ENCODE measurements around the gene TIAL1. TPM values are rescaled to one million over a fixed set of nuclear protein-coding genes. Genes with fewer than 3 reads are reported as not detected.

Gene TIAL1
- total RNA-seq, 1 experiment from 2014 or later, result 94.1 TPM

DNA sequence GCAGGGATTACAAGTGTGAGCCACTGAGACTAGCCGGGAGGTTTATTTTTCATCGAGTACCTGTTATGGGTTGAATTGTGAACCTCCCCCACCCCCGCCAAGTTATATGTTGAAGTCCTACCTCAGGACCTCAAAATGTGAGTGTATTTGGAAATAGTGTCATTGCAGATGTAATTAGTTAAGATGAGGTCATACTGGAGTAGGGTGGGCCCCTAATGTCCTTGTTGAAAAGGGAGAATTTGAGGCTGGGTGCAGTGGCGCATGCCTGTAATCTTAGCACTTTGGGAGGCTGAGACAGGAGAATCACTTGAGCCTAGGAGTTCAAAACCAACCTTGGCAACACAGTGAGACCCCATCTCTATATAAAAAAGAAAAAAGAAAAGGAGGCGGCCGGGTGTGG is 43.6 kb upstream of the TIAL1 start:
- no peaks in the 10 kb centered on the region for H3K79me2 ChIP-seq (ENCODE audit: low read depth)
- H4K20me1 ChIP-seq (ENCODE audit: insufficient read depth), result no peaks in the 10 kb centered on the region
- H3K9me3 ChIP-seq (ENCODE audit: insufficient read depth, low read depth), result no peaks in the 10 kb centered on the region
- H3K27me3 ChIP-seq (ENCODE audit: insufficient read depth, low read depth), result no peaks in the 10 kb centered on the region
- H3K4me2 ChIP-seq, result no peak overlapping the region
- DNase-seq, result no peak
- no TSS peak for BruUV-seq (replicated peaks)
- H3K36me3 ChIP-seq (ENCODE audit: low read depth), result no peaks in the 10 kb centered on the region
- no peaks in the 10 kb centered on the region for H3F3A ChIP-seq (ENCODE audit: insufficient read depth, low read depth)
- ChIA-PET POLR2A (ENCODE audit: unreplicated experiment) (no interaction called here), CTCF (no interaction called here)
- no peaks in the 10 kb centered on the region for H3K9me2 ChIP-seq (ENCODE audit: insufficient read depth)
- no peak overlapping the region for H3K27ac ChIP-seq
- no peak overlapping the region for H3K4me3 ChIP-seq
- no peak overlapping the region for H2AFZ ChIP-seq
- TF ChIP-seq, protein P1, sequence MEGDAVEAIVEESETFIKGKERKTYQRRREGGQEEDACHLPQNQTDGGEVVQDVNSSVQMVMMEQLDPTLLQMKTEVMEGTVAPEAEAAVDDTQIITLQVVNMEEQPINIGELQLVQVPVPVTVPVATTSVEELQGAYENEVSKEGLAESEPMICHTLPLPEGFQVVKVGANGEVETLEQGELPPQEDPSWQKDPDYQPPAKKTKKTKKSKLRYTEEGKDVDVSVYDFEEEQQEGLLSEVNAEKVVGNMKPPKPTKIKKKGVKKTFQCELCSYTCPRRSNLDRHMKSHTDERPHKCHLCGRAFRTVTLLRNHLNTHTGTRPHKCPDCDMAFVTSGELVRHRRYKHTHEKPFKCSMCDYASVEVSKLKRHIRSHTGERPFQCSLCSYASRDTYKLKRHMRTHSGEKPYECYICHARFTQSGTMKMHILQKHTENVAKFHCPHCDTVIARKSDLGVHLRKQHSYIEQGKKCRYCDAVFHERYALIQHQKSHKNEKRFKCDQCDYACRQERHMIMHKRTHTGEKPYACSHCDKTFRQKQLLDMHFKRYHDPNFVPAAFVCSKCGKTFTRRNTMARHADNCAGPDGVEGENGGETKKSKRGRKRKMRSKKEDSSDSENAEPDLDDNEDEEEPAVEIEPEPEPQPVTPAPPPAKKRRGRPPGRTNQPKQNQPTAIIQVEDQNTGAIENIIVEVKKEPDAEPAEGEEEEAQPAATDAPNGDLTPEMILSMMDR (conservative IDR thresholded peaks at IDR 0.05), result no peak
- no peak for TF ChIP-seq EZH2 (IDR thresholded peaks at IDR 0.05; ENCODE audit: low read depth)
- intact Hi-C loops (cut with micrococcal nuclease; ENCODE audit: unreplicated experiment), result no loop called here
- H3K4me1 ChIP-seq (replicated peaks; ENCODE audit: insufficient read depth), result no peaks in the 10 kb centered on the region

DNA sequence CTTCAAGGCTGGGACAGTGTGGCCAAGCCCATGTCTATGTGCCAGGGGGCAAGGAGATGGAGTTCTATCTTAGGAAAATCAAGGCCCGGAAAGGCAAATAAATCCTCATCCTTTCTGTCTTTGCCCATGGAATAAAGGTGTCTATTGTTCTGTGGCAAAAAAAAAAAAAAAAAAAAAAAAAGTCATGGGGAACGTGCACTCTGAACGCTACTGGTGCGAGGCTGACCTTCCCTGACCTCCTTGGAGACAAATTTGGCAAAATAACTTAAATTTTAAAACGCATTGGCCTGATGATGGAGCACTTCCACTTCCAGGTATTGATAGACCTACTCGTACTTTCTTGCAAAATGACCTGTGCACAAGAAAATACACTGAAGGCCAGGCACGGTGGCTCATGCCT is 42.2 kb upstream of the TIAL1 start:
- Histone ChIP-seq H3K9me3 (ENCODE audit: insufficient read depth, low read depth) (no peaks in the 10 kb centered on the region), H3K27me3 (ENCODE audit: insufficient read depth, low read depth) (no peaks in the 10 kb centered on the region), H3K4me2 (no peak overlapping the region)

DNA sequence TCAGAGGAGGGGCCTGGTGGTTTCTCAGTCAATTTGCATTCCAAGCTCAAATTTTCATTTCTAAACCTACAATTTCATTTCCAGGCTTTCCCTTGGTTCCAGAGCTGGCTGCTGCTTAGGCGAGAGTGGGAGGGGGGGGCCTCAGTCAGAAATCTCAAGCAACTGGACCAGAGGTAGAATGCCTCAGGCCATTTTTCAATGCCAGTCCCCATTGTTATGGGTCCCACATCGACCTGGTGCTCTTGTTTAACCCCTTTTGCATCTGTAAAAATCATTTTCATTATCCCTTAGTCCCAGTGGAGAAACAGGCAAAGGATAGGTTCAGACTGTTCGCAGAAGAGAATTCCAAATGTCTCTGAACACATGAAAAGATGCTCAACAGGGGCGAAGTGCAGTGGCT is 40.9 kb upstream of the TIAL1 start:
- DNase-seq, result no peak
- Histone ChIP-seq H3K36me3 (ENCODE audit: low read depth) (no peaks in the 10 kb centered on the region), H3F3A (ENCODE audit: insufficient read depth, low read depth) (0 out of 2 replicates have a peak, but pooled peaks cover 6% of the 10 kb centered on the region), H3K4me1 (replicated peaks; ENCODE audit: insufficient read depth) (peaks cover 7% of the 10 kb centered on the region), H3K79me2 (ENCODE audit: low read depth) (no peaks in the 10 kb centered on the region), H2AFZ (no peak overlapping the region), H3K4me3 (no peak overlapping the region), H3K4me2 (no peak overlapping the region), H3K9me2 (ENCODE audit: insufficient read depth) (no peaks in the 10 kb centered on the region), H3K27ac (no peak overlapping the region), H3K27me3 (ENCODE audit: insufficient read depth, low read depth) (no peaks in the 10 kb centered on the region), H4K20me1 (ENCODE audit: insufficient read depth) (no peaks in the 10 kb centered on the region), H3K9me3 (ENCODE audit: insufficient read depth, low read depth) (no peaks in the 10 kb centered on the region)
- intact Hi-C loops (cut with micrococcal nuclease; ENCODE audit: unreplicated experiment), result no loop called here
- ChIA-PET CTCF (no interaction called here), POLR2A (ENCODE audit: unreplicated experiment) (no interaction called here)
- no TSS peak for BruUV-seq (replicated peaks)
- TF ChIP-seq EZH2 (IDR thresholded peaks at IDR 0.05; ENCODE audit: low read depth), result no peak
- TF ChIP-seq, protein P1 (conservative IDR thresholded peaks at IDR 0.05), result no peak

More for the DNA sequence above, 42.2 kb upstream of the TIAL1 start:
- no peak overlapping the region for H3K4me3 ChIP-seq
- no TSS peak for BruUV-seq (replicated peaks)
- no peaks in the 10 kb centered on the region for H3K9me2 ChIP-seq (ENCODE audit: insufficient read depth)
- H3K27ac ChIP-seq, result no peak overlapping the region
- ChIA-PET CTCF (no interaction called here), POLR2A (ENCODE audit: unreplicated experiment) (no interaction called here)
- no peak overlapping the region for H2AFZ ChIP-seq
- no peaks in the 10 kb centered on the region for H4K20me1 ChIP-seq (ENCODE audit: insufficient read depth)
- peaks cover 1% of the 10 kb centered on the region for H3K4me1 ChIP-seq (replicated peaks; ENCODE audit: insufficient read depth)
- no peaks in the 10 kb centered on the region for H3K79me2 ChIP-seq (ENCODE audit: low read depth)
- 0 out of 2 replicates have a peak, but pooled peaks cover under 1% of the 10 kb centered on the region for H3F3A ChIP-seq (ENCODE audit: insufficient read depth, low read depth)
- no peaks in the 10 kb centered on the region for H3K36me3 ChIP-seq (ENCODE audit: low read depth)
- intact Hi-C loops (cut with micrococcal nuclease; ENCODE audit: unreplicated experiment), result no loop called here
- TF ChIP-seq, protein P1 (conservative IDR thresholded peaks at IDR 0.05), result no peak
- TF ChIP-seq EZH2 (IDR thresholded peaks at IDR 0.05; ENCODE audit: low read depth), result no peak
- DNase-seq, result no peak
